ENCODE results near the gene CCDC116.

DNA sequence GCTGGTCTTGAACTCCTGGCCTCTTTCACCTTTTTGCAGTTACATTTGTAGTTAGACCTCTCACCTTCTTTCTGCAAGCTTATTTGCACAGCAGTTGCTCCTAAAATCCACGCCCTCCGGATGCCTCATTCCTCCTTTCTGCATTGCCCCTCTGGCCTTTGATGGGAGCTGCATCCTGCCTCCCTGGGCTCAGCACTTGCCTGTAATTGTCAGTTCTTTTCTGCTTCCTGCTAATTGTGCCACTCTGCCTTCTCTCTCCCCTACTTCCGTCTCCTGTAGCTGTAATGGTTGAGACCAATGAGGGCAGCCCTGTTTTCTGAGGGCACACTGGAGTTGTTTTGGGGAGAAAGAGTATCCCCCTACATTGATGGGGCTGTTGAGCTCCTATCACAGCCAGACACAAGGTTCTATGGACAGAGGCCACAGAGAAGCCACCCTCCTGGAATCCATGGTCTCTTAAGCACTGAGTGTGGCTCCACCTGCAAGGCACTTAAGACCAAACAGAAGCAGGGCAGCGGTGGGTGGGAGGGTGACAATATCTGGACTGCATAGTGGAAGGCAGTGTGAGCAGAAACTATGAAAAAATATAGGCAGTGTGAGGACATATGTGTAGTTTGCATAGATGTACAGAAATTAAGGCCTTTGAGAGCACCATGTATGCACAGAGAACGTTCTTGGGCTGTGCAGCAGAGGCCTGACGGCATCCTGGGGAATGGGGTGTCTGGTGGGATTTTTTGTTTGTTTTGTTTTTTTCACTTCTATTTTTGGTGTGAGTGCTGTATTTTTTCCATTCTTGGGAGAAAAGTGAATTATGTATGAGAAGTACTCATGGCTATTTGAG is 33.3 kb upstream of the CCDC116 start:
- TF ChIP-seq, protein P1, sequence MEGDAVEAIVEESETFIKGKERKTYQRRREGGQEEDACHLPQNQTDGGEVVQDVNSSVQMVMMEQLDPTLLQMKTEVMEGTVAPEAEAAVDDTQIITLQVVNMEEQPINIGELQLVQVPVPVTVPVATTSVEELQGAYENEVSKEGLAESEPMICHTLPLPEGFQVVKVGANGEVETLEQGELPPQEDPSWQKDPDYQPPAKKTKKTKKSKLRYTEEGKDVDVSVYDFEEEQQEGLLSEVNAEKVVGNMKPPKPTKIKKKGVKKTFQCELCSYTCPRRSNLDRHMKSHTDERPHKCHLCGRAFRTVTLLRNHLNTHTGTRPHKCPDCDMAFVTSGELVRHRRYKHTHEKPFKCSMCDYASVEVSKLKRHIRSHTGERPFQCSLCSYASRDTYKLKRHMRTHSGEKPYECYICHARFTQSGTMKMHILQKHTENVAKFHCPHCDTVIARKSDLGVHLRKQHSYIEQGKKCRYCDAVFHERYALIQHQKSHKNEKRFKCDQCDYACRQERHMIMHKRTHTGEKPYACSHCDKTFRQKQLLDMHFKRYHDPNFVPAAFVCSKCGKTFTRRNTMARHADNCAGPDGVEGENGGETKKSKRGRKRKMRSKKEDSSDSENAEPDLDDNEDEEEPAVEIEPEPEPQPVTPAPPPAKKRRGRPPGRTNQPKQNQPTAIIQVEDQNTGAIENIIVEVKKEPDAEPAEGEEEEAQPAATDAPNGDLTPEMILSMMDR (conservative IDR thresholded peaks at IDR 0.05; ENCODE audit: low read depth in 2 of 2): no peak
- TF ChIP-seq CREB1 (CRISPR knock-in tag; IDR thresholded peaks at IDR 0.05; ENCODE audit: low read depth) (no peak), EZH2phosphoT487 (IDR thresholded peaks at IDR 0.05; ENCODE audit: unreplicated experiment) (no peak), EZH2 (IDR thresholded peaks at IDR 0.05; ENCODE audit: low read depth, unreplicated experiment) (no peak), JUNB (IDR thresholded peaks at IDR 0.05; ENCODE audit: unreplicated experiment) (no peak), ZNF114 (CRISPR knock-in tag; IDR thresholded peaks at IDR 0.05) (no peak), STAT1 (IDR thresholded peaks at IDR 0.05; ENCODE audit: unreplicated experiment) (no peak), POLR2AphosphoS5 (IDR thresholded peaks at IDR 0.05; ENCODE audit: low read depth) (no peak), NANOG (IDR thresholded peaks at IDR 0.05; ENCODE audit: borderline replicate concordance) (no peak), ZNF331 (CRISPR knock-in tag; IDR thresholded peaks at IDR 0.05; ENCODE audit: low read depth) (no peak)
- TF ChIP-seq, protein P2, sequence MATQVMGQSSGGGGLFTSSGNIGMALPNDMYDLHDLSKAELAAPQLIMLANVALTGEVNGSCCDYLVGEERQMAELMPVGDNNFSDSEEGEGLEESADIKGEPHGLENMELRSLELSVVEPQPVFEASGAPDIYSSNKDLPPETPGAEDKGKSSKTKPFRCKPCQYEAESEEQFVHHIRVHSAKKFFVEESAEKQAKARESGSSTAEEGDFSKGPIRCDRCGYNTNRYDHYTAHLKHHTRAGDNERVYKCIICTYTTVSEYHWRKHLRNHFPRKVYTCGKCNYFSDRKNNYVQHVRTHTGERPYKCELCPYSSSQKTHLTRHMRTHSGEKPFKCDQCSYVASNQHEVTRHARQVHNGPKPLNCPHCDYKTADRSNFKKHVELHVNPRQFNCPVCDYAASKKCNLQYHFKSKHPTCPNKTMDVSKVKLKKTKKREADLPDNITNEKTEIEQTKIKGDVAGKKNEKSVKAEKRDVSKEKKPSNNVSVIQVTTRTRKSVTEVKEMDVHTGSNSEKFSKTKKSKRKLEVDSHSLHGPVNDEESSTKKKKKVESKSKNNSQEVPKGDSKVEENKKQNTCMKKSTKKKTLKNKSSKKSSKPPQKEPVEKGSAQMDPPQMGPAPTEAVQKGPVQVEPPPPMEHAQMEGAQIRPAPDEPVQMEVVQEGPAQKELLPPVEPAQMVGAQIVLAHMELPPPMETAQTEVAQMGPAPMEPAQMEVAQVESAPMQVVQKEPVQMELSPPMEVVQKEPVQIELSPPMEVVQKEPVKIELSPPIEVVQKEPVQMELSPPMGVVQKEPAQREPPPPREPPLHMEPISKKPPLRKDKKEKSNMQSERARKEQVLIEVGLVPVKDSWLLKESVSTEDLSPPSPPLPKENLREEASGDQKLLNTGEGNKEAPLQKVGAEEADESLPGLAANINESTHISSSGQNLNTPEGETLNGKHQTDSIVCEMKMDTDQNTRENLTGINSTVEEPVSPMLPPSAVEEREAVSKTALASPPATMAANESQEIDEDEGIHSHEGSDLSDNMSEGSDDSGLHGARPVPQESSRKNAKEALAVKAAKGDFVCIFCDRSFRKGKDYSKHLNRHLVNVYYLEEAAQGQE (IDR thresholded peaks at IDR 0.05; ENCODE audit: unreplicated experiment): no peak
- TF ChIP-seq, protein P3, sequence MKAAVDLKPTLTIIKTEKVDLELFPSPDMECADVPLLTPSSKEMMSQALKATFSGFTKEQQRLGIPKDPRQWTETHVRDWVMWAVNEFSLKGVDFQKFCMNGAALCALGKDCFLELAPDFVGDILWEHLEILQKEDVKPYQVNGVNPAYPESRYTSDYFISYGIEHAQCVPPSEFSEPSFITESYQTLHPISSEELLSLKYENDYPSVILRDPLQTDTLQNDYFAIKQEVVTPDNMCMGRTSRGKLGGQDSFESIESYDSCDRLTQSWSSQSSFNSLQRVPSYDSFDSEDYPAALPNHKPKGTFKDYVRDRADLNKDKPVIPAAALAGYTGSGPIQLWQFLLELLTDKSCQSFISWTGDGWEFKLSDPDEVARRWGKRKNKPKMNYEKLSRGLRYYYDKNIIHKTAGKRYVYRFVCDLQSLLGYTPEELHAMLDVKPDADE (IDR thresholded peaks at IDR 0.05): no peak
- TF ChIP-seq, protein P4, sequence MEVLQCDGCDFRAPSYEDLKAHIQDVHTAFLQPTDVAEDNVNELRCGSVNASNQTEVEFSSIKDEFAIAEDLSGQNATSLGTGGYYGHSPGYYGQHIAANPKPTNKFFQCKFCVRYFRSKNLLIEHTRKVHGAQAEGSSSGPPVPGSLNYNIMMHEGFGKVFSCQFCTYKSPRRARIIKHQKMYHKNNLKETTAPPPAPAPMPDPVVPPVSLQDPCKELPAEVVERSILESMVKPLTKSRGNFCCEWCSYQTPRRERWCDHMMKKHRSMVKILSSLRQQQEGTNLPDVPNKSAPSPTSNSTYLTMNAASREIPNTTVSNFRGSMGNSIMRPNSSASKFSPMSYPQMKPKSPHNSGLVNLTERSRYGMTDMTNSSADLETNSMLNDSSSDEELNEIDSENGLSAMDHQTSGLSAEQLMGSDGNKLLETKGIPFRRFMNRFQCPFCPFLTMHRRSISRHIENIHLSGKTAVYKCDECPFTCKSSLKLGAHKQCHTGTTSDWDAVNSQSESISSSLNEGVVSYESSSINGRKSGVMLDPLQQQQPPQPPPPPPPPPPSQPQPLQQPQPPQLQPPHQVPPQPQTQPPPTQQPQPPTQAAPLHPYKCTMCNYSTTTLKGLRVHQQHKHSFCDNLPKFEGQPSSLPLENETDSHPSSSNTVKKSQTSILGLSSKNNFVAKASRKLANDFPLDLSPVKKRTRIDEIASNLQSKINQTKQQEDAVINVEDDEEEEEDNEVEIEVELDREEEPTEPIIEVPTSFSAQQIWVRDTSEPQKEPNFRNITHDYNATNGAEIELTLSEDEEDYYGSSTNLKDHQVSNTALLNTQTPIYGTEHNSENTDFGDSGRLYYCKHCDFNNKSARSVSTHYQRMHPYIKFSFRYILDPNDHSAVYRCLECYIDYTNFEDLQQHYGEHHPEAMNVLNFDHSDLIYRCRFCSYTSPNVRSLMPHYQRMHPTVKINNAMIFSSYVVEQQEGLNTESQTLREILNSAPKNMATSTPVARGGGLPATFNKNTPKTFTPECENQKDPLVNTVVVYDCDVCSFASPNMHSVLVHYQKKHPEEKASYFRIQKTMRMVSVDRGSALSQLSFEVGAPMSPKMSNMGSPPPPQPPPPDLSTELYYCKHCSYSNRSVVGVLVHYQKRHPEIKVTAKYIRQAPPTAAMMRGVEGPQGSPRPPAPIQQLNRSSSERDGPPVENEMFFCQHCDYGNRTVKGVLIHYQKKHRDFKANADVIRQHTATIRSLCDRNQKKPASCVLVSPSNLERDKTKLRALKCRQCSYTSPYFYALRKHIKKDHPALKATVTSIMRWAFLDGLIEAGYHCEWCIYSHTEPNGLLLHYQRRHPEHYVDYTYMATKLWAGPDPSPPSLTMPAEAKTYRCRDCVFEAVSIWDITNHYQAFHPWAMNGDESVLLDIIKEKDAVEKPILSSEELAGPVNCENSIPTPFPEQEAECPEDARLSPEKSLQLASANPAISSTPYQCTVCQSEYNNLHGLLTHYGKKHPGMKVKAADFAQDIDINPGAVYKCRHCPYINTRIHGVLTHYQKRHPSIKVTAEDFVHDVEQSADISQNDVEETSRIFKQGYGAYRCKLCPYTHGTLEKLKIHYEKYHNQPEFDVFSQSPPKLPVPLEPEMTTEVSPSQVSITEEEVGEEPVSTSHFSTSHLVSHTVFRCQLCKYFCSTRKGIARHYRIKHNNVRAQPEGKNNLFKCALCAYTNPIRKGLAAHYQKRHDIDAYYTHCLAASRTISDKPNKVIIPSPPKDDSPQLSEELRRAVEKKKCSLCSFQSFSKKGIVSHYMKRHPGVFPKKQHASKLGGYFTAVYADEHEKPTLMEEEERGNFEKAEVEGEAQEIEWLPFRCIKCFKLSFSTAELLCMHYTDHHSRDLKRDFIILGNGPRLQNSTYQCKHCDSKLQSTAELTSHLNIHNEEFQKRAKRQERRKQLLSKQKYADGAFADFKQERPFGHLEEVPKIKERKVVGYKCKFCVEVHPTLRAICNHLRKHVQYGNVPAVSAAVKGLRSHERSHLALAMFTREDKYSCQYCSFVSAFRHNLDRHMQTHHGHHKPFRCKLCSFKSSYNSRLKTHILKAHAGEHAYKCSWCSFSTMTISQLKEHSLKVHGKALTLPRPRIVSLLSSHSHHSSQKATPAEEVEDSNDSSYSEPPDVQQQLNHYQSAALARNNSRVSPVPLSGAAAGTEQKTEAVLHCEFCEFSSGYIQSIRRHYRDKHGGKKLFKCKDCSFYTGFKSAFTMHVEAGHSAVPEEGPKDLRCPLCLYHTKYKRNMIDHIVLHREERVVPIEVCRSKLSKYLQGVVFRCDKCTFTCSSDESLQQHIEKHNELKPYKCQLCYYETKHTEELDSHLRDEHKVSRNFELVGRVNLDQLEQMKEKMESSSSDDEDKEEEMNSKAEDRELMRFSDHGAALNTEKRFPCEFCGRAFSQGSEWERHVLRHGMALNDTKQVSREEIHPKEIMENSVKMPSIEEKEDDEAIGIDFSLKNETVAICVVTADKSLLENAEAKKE (CRISPR knock-in tag; IDR thresholded peaks at IDR 0.05): no peak

Data from GM23338 (cell line).